GM11168 (cell line): Measurements from ENCODE around the gene CD300E.

Experiments
- in situ Hi-C: fragments of 300-500 bp; cut with MboI; formaldehyde crosslinking; loops from one replicate; pipeline ENCODE4 v1.12.0; 2022; ENCODE audit warnings: low sequenced_read_pairs; ENCODE audit not compliant: unreplicated experiment

Gene CD300E

DNA sequence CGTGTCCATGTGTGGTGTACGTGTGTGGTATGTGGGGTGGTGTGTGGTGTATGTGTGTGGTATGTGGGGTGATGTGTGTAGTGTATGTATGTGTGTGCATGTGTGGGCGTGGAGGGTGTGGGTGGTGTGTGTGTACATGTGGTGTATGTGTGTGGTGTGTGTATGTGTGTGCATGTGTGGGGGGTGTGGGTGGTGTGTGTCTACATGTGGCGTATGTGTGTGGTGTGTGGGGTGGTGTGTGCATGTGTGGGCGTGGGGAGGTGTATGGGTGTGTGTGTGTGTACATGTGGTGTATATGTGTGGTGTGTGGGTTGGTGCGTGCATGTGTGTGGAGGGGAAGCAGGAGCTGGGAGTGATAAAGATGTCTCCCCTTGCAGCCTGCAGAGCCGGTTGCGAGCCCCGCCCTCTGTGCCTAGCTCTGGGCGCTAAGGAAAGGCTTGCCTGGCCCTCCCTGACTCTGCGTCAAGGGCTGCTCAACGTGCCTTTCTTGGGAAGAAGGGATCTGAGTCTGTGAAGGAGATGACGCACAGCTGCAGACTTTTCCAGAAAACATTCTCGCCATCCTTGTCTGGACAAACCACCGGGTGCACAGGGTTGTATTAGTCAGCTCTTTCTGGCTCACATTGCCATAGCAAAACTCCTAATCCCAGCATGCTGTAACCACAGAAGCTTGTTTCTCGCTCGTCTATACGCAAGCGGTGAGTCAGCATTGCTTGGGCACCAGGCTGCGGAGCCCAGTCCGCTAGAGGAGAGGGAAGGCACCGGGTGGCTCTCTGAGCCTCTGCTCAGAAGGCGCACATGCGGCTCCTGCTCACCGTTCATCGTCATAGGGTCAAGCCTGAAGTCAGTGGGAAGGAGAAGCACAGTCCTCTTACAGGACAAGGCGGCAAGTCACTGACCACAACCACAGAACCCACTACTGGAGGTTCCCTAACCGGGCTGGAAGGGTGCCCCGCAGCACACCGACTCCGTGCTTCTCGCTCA, 54.2 kb downstream of the CD300E start:
- in situ Hi-C loops = no loop called here

DNA sequence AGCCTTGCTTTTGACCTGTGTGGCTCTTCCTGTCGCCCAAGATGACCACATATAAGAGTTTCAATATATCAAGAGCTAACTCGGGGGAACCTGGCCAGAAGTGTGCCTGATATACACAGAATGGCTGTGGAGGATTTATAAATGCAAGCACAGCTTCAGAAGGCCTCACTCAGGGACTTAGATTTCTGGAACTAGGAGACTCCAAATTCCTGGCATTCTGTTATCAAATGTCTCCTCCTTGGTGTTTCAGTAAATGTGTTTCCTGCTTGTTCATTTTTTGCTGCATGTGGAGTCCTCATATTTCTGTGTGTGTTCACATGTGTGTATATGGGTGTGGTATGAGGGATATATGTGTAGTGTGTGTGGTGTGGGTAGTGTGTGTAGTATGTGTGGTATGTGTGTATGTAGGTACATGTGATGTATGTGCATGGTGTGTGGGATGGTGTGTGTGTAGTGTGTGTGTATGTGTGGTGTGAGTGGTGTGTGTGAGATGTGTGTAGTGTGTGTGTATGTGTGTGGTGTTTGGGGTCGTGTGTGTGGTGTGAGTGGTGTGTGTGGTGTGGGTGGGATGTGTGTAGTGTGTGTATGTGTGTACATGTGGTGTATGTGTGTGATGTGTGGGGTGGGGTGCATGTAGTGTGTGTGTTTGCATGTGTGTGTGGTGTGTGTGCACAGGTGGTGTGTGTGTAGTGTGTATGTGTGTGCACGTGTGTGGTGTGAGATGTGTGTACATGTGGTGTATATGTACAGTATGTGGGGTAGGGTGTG, 55.2 kb downstream of the CD300E start:
- in situ Hi-C loops = no loop called here

DNA sequence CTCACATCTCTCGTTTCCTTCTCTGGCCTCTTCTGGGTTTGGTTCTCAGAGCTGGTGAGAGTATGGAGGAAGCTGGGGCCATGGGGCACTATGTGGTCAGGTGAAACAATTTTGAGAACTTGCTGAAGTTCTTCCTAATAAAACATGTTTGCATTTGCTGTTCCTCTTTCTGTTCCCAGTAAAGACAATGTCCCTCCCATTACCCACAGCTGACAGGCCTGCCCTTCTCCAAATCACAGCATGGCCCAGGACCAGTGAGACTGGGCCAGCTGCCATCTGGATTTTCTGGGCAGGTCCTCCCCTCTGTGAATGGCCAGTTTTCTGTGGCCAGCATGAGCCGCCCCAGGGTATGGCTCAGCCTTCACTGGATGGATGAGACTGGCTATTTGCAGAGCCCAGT, 56.1 kb downstream of the CD300E start, which contains the start of gene CD300H:
Gene CD300H, minus strand, starts transcription at position 113 of the 400 bp plus-strand sequence.
- in situ Hi-C loops = no loop called here

DNA sequence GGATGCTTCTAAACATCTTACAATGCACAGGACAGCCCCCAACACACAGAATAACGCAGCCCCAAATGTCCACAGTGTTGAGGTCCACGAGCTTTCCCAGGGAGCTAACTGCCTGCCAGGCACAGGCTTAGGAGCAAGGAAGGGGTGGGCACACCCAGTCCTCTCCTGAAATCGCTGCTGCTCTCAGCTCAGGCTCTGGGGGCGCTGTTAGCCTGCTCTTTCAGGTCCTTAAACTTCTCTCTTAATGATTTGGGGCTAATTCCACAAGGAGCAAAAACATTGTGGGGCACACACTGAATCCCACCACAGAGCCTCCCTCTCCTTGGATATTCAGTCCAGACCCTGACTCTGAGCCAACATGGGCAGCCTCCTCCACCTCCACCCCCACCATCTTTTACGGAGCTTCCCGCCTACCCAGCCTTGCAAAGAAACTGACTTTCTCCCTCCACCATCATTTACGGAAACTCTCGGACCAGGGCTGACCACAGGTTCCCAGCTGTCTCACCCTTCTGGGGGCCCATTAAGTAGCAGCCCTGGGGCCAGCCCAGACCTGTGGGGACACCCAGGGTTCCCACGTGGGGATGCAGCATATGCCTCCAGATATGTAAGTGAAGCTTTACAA, 57.3 kb downstream of the CD300E start:
- in situ Hi-C loops = no loop called here

DNA sequence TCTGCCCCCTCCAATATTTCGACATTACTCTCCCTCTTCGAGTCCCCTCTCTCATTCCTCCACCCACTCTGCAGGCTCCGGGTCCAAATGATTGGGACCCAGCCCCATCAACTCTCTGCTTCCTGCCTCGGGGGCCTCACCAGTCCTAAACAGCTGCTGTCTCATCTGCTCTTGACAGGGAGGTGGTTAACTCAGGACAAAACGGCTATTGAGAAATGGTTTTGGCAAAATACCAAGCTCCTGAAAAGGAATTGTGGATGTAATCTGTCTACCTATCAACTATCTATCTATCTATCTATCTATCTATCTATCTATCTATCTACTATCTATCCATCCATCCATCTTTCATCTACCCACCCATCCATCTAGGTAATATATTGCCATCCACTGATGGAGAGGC, 58.4 kb downstream of the CD300E start:
- in situ Hi-C loops = no loop called here

DNA sequence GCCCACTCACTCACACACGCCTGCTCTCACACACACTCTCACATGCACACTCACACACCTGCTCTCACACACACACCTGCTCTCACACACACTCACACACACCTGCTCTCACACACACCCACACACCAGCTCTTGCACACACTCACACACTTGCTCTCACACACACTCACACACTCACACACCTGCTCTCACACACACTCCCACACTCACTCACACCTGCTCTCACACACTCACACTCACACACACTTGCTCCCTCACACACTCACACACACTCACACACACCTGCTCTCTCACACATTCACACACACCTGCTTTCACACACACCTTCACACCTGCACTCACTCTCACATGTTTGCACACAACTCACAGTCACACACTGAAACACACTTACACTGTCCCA, 60.2 kb downstream of the CD300E start:
- in situ Hi-C loops = no loop called here

DNA sequence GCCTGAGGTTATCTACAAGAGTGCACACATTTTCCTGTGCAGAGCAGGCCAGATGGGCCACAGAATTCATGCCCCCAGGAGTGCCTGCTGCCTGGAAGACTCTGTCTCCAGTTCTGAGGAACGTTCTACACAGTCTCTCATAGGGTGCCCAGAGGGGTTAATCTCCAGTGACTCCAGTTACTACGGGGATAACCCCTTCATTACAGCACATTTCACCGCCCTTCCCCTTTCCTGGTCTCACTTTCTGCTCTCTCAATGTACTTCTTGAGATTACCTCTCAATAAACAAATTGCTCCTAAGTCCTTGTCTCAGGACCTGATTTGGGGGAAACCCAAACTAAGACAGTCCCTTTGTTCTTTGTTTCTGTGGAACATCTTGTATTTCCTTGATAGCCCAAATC, 62.0 kb downstream of the CD300E start:
- in situ Hi-C loops = no loop called here
